Stimulated activated effector memory CD8-positive, alpha-beta T cell treated with anti-CD3 and anti-CD28 coated beads, Interleukin-12 subunit alpha, Interleukin-12 subunit beta, amount 100 ng/mL, for 72 hours (primary cell): ENCODE results near the gene COL9A3.
A peak's percentile ranks its signal among the peaks of the same experiment; 100 is the strongest.

Source experiments
- ATAC-seq: fragments of 150-1000 bp; cut with Tn5 transposase; 2 replicates; pipeline ENCODE4 v1.10.0; 2021
- DNase-seq, 2 donors: peaks; one replicate each; pipeline ENCODE4 v3.0.0; 2021 to 2022; ENCODE audit warnings: low spot score in 2 of 2
- H3K27ac Mint-ChIP-seq: one replicate; pipeline ENCODE4 v1.8.0; 2022; ENCODE audit warnings: mild to moderate bottlenecking, mixed read lengths
- H3K36me3 Mint-ChIP-seq: one replicate; pipeline ENCODE4 v1.8.0; 2022; ENCODE audit warnings: mild to moderate bottlenecking, mixed read lengths
- H3K4me1 Mint-ChIP-seq: one replicate; pipeline ENCODE4 v1.8.0; 2022; ENCODE audit warnings: mixed read lengths
- H3K4me3 Mint-ChIP-seq: one replicate; pipeline ENCODE4 v1.8.0; 2022; ENCODE audit warnings: mild to moderate bottlenecking, mixed read lengths
- H3K9me3 Mint-ChIP-seq: one replicate; pipeline ENCODE4 v1.8.0; 2022; ENCODE audit warnings: mixed read lengths

Gene COL9A3

DNA sequence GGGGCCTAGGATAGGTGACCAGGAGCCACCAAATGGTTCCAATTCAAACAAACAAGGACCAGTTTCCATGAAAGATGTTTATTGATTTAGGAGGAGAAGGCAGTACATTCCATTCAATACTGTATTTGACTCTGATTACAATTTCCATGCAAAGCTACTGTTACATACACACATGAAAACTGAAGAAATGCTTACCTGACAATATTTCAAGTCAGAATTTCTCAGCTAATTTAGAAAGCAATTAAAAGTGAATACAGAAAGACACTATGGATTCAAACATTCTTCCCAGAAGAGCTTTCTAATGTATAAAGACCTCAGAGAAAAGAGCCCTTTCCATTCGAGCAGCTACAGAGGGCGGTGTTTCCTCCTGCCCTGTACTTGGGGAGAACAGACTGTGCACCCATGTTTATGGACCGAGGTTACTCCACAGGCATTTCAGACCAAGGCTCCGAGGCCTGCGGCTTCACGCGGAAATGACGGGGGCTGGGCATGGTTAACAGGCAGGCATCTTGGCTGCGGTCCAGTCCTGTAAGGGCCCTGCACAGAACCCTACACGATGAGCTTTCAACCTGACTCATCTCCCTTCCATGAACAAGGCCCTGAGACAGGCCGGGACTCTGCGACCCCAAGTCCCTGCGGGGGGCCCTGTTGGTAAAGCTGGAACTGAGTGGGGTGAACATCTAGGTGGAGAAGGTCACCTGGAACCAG is 70.5 kb downstream of the COL9A3 start:
- H3K4me1 Mint-ChIP-seq: peaks cover 12% of the 10 kb centered on the region

GRCh38 chr20:62887860-62888239 is 71.0 kb downstream of the COL9A3 start:
- H3K4me1 Mint-ChIP-seq: peaks cover 12% of the 10 kb centered on the region
- peaks cover 70% of the 10 kb centered on the region for H3K36me3 Mint-ChIP-seq
- DNase-seq (no peak), ATAC-seq (no peak)
- H3K27ac Mint-ChIP-seq: no peak overlapping the region
- no peak overlapping the region for H3K4me3 Mint-ChIP-seq
- no peaks in the 10 kb centered on the region for H3K9me3 Mint-ChIP-seq

More for the DNA sequence above, 70.5 kb downstream of the COL9A3 start:
- peak overlapping the region; percentile 54 for H3K27ac Mint-ChIP-seq
- DNase-seq (no peak), ATAC-seq (peak; percentile 74)
- peaks cover 64% of the 10 kb centered on the region for H3K36me3 Mint-ChIP-seq
- H3K9me3 Mint-ChIP-seq: no peaks in the 10 kb centered on the region
- no peak overlapping the region for H3K4me3 Mint-ChIP-seq

- H3K4me1 Mint-ChIP-seq: peaks cover 12% of the 10 kb centered on the region
Measured at GRCh38 chr20:62888406-62888805, 71.6 kb downstream of the COL9A3 start.

DNA sequence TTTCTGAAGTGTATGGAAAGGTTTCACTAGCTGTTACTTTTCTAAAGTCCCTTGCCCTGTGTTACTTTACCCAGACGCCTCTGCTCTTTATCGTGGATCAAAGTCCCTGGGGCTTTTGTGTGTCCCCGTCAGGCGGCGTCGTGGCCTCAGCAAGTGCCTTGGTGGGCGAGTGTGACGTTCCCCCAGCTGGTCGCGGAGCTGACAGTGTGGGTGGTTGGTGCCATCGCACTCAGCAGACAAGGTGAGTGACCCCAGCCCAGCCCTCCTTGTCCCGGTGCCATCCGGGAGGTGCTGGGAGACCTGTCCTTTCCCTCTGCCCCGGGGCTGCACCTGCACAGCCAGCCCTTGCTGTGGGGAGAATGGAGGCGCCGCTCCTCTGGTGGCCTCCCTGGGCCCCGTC is 72.1 kb downstream of the COL9A3 start:
- Mint-ChIP-seq H3K27ac (no peak overlapping the region), H3K36me3 (peaks cover 80% of the 10 kb centered on the region), H3K4me1 (peaks cover 12% of the 10 kb centered on the region)

More at GRCh38 chr20:62888406-62888805, 71.6 kb downstream of the COL9A3 start:
- Mint-ChIP-seq H3K4me3 (no peak overlapping the region), H3K9me3 (no peaks in the 10 kb centered on the region), H3K36me3 (peaks cover 75% of the 10 kb centered on the region), H3K27ac (no peak overlapping the region)
- no peak for ATAC-seq
- no peak for DNase-seq

GRCh38 chr20:62889411-62889810 is 72.6 kb downstream of the COL9A3 start:
- Mint-ChIP-seq H3K27ac (no peak overlapping the region), H3K4me3 (no peak overlapping the region), H3K4me1 (peaks cover 12% of the 10 kb centered on the region), H3K36me3 (peaks cover 85% of the 10 kb centered on the region), H3K9me3 (no peaks in the 10 kb centered on the region)
- DNase-seq (no peak), ATAC-seq (no peak)

More for the DNA sequence above, 72.1 kb downstream of the COL9A3 start:
- ATAC-seq (no peak), DNase-seq (no peak)
- no peaks in the 10 kb centered on the region for H3K9me3 Mint-ChIP-seq
- H3K4me3 Mint-ChIP-seq: no peak overlapping the region

GRCh38 chr20:62889871-62890270 is 73.0 kb downstream of the COL9A3 start:
- Mint-ChIP-seq H3K36me3 (peaks cover 90% of the 10 kb centered on the region), H3K4me3 (no peak overlapping the region), H3K4me1 (peaks cover 12% of the 10 kb centered on the region), H3K9me3 (no peaks in the 10 kb centered on the region), H3K27ac (no peak overlapping the region)
- ATAC-seq (no peak), DNase-seq (no peak)

DNA sequence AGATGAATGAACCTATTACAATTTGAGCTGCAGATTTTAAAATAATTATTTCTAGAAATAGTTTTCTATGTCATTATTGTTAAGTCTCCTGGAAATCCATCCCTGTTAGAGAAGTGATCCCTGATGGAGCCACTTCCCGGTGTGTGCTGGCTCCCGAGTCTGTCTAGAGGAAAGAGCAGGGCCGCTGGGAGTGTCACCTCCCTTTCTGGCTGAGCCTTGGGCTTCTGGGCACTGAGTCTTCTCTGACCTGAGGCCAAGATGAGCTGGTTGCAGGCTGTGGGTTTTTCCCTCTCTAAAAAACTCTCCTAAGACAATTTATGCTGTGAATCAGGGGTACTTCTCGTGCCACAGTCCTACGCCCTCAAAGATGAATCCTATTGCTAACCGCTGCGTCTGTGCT is 73.6 kb downstream of the COL9A3 start:
- Mint-ChIP-seq H3K4me1 (peaks cover 16% of the 10 kb centered on the region), H3K36me3 (peaks cover 95% of the 10 kb centered on the region), H3K9me3 (no peaks in the 10 kb centered on the region), H3K4me3 (no peak overlapping the region), H3K27ac (peak overlapping the region; percentile 56)
- no peak for DNase-seq
- no peak for ATAC-seq
